K562 (cell line): Measurements from ENCODE around the gene SPATA2L. TPM values are rescaled to one million over a fixed set of nuclear protein-coding genes. Genes with fewer than 3 reads are reported as not detected.
A peak's percentile ranks its signal among the peaks of the same experiment; 100 is the strongest.

Source experiments
- ATAC-seq: fragments of 200-7000 bp; cut with Tn5 transposase; 3 replicates; pipeline ENCODE4 v1.9.1; 2020; ENCODE audit warnings: moderate library complexity
- BruUV-seq: library from RNA; stranded (reverse); fragments of 400-500 nt; replicated peaks from 2 replicates; lab custom pipeline; 2021; lab: Mats Ljungman, UMichigan
- CTCF ChIA-PET: fragments of 300-600 bp; formaldehyde crosslinking; extraction: SDS; loops from one replicate; lab custom pipeline; 2021; ENCODE audit warnings: low intra/inter-chr PET ratio; lab: Yijun Ruan, JAX
- POLR2A ChIA-PET: fragments of 300-600, 350-650 bp; sonication (Branson Sonifier 250); formaldehyde crosslinking; extraction: SDS; loops from one replicate; lab custom pipeline; 2021; ENCODE audit warnings: antibody characterized with exemption, inconsistent platforms; lab: Yijun Ruan, JAX
- DNase-seq, 4 experiments: peaks; one replicate each; pipeline versions ENCODE4 v3.0.0 to v3.0.0-alpha.2; 2011 to 2018; ENCODE audit warnings: low spot score in 3 of 4, mixed read lengths in 3 of 4; ENCODE audit errors: extremely low read depth in 1 of 4
- FAIRE-seq: peaks from 2 replicates; lab custom pipeline; 2011; peaks lifted over from hg19 to GRCh38; lab: Jason Lieb, UNC
- H2AFZ ChIP-seq: 2 replicates; pipeline ENCODE4 v1.6.0; 2011; ENCODE audit warnings: low read depth, low read length, control low read depth, inconsistent platforms
- H3K27ac ChIP-seq: fragments of 200-600 bp; 3 replicates; pipeline ENCODE4 v1.8.0; 2011; ENCODE audit warnings: low read depth, mild to moderate bottlenecking, control low read depth, inconsistent platforms, low read length, moderate library complexity, mixed read lengths; ENCODE audit errors: extremely low read depth
- H3K27me3 ChIP-seq, 2 experiments: fragments of 300-600 bp in 1 of 2; 2 replicates in 1 of 2; 3 replicates in 1 of 2; pipeline versions ENCODE4 v1.6.0 to v1.8.0; 2011; ENCODE audit warnings: inconsistent platforms in 2 of 2, low read length in 2 of 2, mild to moderate bottlenecking in 1 of 2, mixed read lengths in 1 of 2, moderate library complexity in 1 of 2; ENCODE audit not compliant: control insufficient read depth in 2 of 2, insufficient read depth in 2 of 2
- H3K36me3 ChIP-seq: fragments of 300-600 bp; 3 replicates; pipeline ENCODE4 v1.8.0; 2011; ENCODE audit warnings: mild to moderate bottlenecking, low read length, inconsistent platforms; ENCODE audit not compliant: control insufficient read depth, insufficient read depth
- H3K4me1 ChIP-seq, 2 experiments: fragments of 200-600 bp in 1 of 2; replicated peaks in 1 of 2; 2 replicates in 1 of 2; 3 replicates in 1 of 2; pipeline versions ENCODE4 v1.5.1 to v1.8.0; 2011; ENCODE audit warnings: inconsistent platforms in 2 of 2, low read length in 2 of 2, mild to moderate bottlenecking in 1 of 2, mixed read lengths in 1 of 2, moderate library complexity in 1 of 2; ENCODE audit not compliant: control insufficient read depth in 2 of 2, insufficient read depth in 2 of 2
- H3K4me2 ChIP-seq: 2 replicates; pipeline ENCODE4 v1.6.1; 2011; ENCODE audit warnings: low read length, control low read depth, inconsistent platforms, mixed read lengths; ENCODE audit not compliant: insufficient read depth
- H3K4me3 ChIP-seq: fragments of 200-600 bp; sonication (generic), shearing (Covaris generic); 2 replicates; pipeline ENCODE4 v1.5.1; 2016; ENCODE audit warnings: control low read depth, inconsistent platforms
- H3K79me2 ChIP-seq: fragments of 200-600 bp; 3 replicates; pipeline ENCODE4 v1.8.0; 2011; ENCODE audit warnings: low read length, inconsistent platforms; ENCODE audit not compliant: control insufficient read depth, insufficient read depth
- H3K9ac ChIP-seq, 2 experiments: 2 replicates each; pipeline versions ENCODE4 v1.6.0 to v1.6.1; 2011; ENCODE audit warnings: low read depth in 2 of 2, low read length in 2 of 2, control low read depth in 1 of 2, inconsistent platforms in 1 of 2, mild to moderate bottlenecking in 1 of 2, mixed read lengths in 1 of 2; ENCODE audit not compliant: insufficient read depth in 1 of 2
- H3K9me1 ChIP-seq: one replicate; pipeline ENCODE4 v1.6.0; 2011; ENCODE audit warnings: inconsistent platforms, mild to moderate bottlenecking, low read length, moderate library complexity; ENCODE audit not compliant: control insufficient read depth, insufficient read depth
- H3K9me3 ChIP-seq: replicated peaks from 2 replicates; pipeline ENCODE4 v1.5.1; 2011; ENCODE audit warnings: low read depth, low read length, inconsistent platforms; ENCODE audit not compliant: control insufficient read depth, insufficient read depth
- H4K20me1 ChIP-seq: replicated peaks from 2 replicates; pipeline ENCODE4 v1.6.1; 2011; ENCODE audit warnings: low read length, inconsistent platforms, mixed read lengths; ENCODE audit not compliant: control insufficient read depth, insufficient read depth
- POLR2A ChIP-seq: fragments of 450-650 bp; conservative IDR thresholded peaks from 2 replicates; pipeline ENCODE4 v1.6.1; 2016
- POLR2B ChIP-seq: fragments of 450-650 bp; IDR thresholded peaks from 2 replicates; pipeline ENCODE4 v1.6.1; 2018; ENCODE audit warnings: low read depth; ENCODE audit not compliant: partially characterized antibody
- POLR2G ChIP-seq: fragments of 200-400 bp; formaldehyde crosslinking; IDR thresholded peaks from 2 replicates; pipeline ENCODE4 v1.6.1; 2017; ENCODE audit warnings: low read depth, mild to moderate bottlenecking, antibody characterized with exemption, low read length, moderate library complexity
- RBFOX2 ChIP-seq: fragments of 200-400 bp; formaldehyde crosslinking; IDR thresholded peaks from 2 replicates; pipeline ENCODE4 v1.6.1; 2017; ENCODE audit warnings: low read depth, mild to moderate bottlenecking, low read length, moderate library complexity
- SAP30 ChIP-seq: fragments of 200-600 bp; sonication (generic); IDR thresholded peaks from 2 replicates; pipeline ENCODE4 v1.6.1; 2012; ENCODE audit warnings: borderline replicate concordance, low read depth, mild to moderate bottlenecking, moderate library complexity, low read length, control low read depth, inconsistent platforms; ENCODE audit not compliant: insufficient read depth, poor library complexity, severe bottlenecking
- SFPQ ChIP-seq: fragments of 200-400 bp; formaldehyde crosslinking; IDR thresholded peaks from 2 replicates; pipeline ENCODE4 v1.6.1; 2017; ENCODE audit warnings: mild to moderate bottlenecking, low read depth, low read length, moderate library complexity
- SUPT5H ChIP-seq: fragments of 450-650 bp; IDR thresholded peaks from 2 replicates; pipeline ENCODE4 v1.6.1; 2016
- ZBTB7A ChIP-seq: IDR thresholded peaks from 2 replicates; pipeline ENCODE4 v1.6.1; 2011; ENCODE audit warnings: low read depth, mild to moderate bottlenecking, low read length, moderate library complexity, borderline replicate concordance; ENCODE audit not compliant: control insufficient read depth
- ZNF740 ChIP-seq, 3 experiments: fragments of 200-800 bp in 1 of 3; sonication (Bioruptor generic) in 1 of 3; sonication (generic) in 1 of 3; formaldehyde crosslinking in 1 of 3; IDR thresholded peaks; 2 replicates each; pipeline versions ENCODE4 v1.6.1 to v1.8.0; 2016 to 2022; ENCODE audit warnings: mild to moderate bottlenecking in 2 of 3, missing compliant biosample characterization in 2 of 3, missing genetic modification characterization in 2 of 3, missing genetic modification reagents in 1 of 3
- WGBS: fragments of 100-300 bp; shearing (Covaris generic); methylation state at CpG from one replicate; pipeline ENCODE4 v1.1.6; 2016; ENCODE audit warnings: low coverage, mixed read lengths; ENCODE audit not compliant: insufficient coverage; ENCODE audit errors: missing lambda C conversion rate; 5-methylcytosine and 5-hydroxymethylcytosine counted together
- in situ Hi-C: fragments of 300-500 bp; cut with MboI; formaldehyde crosslinking; loops from 4 replicates; pipeline ENCODE4 v1.15.0; 2018; ENCODE audit warnings: inconsistent platforms, mixed read lengths
- intact Hi-C: fragments of 100-400 bp; cut with micrococcal nuclease; formaldehyde crosslinking; loops from 2 replicates; pipeline ENCODE4 v1.14.2; 2022
- polyA plus RNA-seq, 8 experiments: library from polyadenylated mRNA; depleted of rRNA in 4 of 8; stranded (reverse) in 5 of 8; unstranded in 3 of 8; fragments of >200 nt; fragmentation: Nextera tagmentation in 2 of 8; fragmentation: Illumina TruSeq in 1 of 8; extraction: Ambion mirVana in 2 of 8; extraction: Trizol in 1 of 8; gene quantifications; 2 replicates each; pipeline versions ENCODE4 v1.2.1 to v1.2.3, GENCODE V29; 2011 to 2014; ENCODE audit warnings: inconsistent platforms in 1 of 8, missing spikeins in 1 of 8
- total RNA-seq, 7 experiments: library from RNA; depleted of rRNA in 6 of 7; stranded (reverse); fragments of >200 nt in 6 of 7; fragmentation: Illumina TruSeq in 2 of 7; extraction: Trizol in 2 of 7; gene quantifications; 2 replicates each; pipeline versions ENCODE4 v1.2.1 to v1.2.3, GENCODE V29; 2011 to 2021; ENCODE audit warnings: low replicate concordance in 1 of 7

Gene SPATA2L
- total and polyA plus RNA-seq, 9 of the 15 experiments (the other 6 are each of a cell fraction or from before 2014, with no cell fraction given): 0.13 to 19.2 (median 4.8) TPM; not detected in 1

- H3K9ac ChIP-seq: peak overlapping the region in 1 of 2 experiments; percentile 89; a peak in 2 of 4 replicates
- peak overlapping the region; percentile 88; the same call in 2 of the 3 replicates for H3K27ac ChIP-seq
- POLR2A ChIA-PET: interaction anchor here (0.5 to 5.7 kb wide), 4 partner anchors 10 to 1153 kb away, joined by 3 to 45 read pairs (median 3); no protein-coding TSS in a partner anchor
- TF ChIP-seq ZNF740 (CRISPR knock-in tag; IDR thresholded peaks at IDR 0.05) (0 out of 2 replicates have a peak, but pooled peaks have one; percentile 9), ZNF740 (tag; IDR thresholded peaks at IDR 0.05) (no peak), POLR2B (peak; percentile 47), POLR2G (peak; percentile 66), SUPT5H (peak; percentile 50), SAP30 (no peak), SFPQ (no peak), RBFOX2 (peak; percentile 32; the same call in 1 of the 2 replicates), POLR2A (peak; percentile 43), ZBTB7A (peak; percentile 32)
- no peak overlapping the region for H2AFZ ChIP-seq
- intact Hi-C loops (no loop called here), in situ Hi-C loops (no loop called here)
- BruUV-seq: no TSS peak
- peaks cover 32% of the 10 kb centered on the region for H3K79me2 ChIP-seq
- H3K9me1 ChIP-seq: no peaks in the 10 kb centered on the region
- CTCF ChIA-PET: no interaction called here
- peaks cover 47% of the 10 kb centered on the region for H3K36me3 ChIP-seq
- peak in 1 of 4 experiments; percentile 7 for DNase-seq
- 88% methylated on average over 22 of the region's 29 CpGs for WGBS
- no peak for FAIRE-seq
- H3K9me3 ChIP-seq: 0 out of 2 replicates have a peak, but pooled peaks cover 2% of the 10 kb centered on the region
- no peak overlapping the region for H3K4me2 ChIP-seq
- peaks cover 15% of the 10 kb centered on the region; the same call in 1 of the 2 replicates for H4K20me1 ChIP-seq
- ATAC-seq: no peak
- H3K4me3 ChIP-seq: no peak overlapping the region
- H3K4me1 ChIP-seq: peaks cover 30 to 75% of the 10 kb centered on the region in 2 experiments
- H3K27me3 ChIP-seq: no peaks in the 10 kb centered on the region
Measured at GRCh38 chr16:89716916-89717687, 15.6 kb upstream of the SPATA2L start.
